ENCODE data around the gene NAT14. TPM values are rescaled to one million over a fixed set of nuclear protein-coding genes. Genes with fewer than 3 reads are reported as not detected.

Gene NAT14
- total and polyA plus RNA-seq, 5 experiments from 2014 or later, result 4.1 to 10.4 (median 8.0) TPM

DNA sequence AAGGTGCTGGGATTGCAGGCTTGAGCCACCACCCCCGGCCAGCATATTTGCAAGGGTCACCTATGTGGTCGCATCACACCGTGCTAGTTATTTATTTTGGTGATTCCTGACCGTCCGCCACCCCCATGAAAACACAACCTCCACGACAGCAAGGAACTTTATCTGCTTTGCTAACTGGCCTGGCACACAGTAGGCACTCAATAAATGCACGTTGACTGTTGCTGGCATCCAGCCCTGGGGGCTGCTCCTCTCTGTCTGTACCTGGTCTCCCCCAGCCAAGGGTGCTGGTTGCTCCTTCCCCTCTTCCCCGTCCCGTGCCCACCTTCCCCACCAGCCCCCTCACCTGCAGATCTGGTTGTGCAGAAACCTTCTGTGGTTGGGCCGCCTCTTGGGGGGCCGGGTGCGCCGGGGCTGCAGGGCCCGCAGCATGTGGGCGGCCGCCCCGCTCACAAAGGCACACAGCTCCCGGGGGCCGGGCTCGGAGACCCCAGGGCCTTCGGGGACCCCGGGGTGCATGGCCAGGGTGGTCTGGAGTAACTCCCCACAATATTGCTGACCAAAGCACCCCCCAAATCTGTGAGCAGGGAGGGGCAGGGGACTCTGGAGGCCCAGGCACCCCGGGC, 20.8 kb upstream of the NAT14 start:
- Mint-ChIP-seq H3K36me3 (no peaks in the 10 kb centered on the region), H3K27me3 (peaks cover 0 to 4% (median 0%) of the 10 kb centered on the region in 5 donors), H3K4me1 (peaks cover 17 to 29% (median 25%) of the 10 kb centered on the region in 4 donors), H3K9me3 (no peaks in the 10 kb centered on the region), H3K27ac (no peak overlapping the region), H3K4me3 (no peak overlapping the region)
- POLR2A ChIA-PET, result no interaction called here
- no peak for ATAC-seq
- no peak for DNase-seq

DNA sequence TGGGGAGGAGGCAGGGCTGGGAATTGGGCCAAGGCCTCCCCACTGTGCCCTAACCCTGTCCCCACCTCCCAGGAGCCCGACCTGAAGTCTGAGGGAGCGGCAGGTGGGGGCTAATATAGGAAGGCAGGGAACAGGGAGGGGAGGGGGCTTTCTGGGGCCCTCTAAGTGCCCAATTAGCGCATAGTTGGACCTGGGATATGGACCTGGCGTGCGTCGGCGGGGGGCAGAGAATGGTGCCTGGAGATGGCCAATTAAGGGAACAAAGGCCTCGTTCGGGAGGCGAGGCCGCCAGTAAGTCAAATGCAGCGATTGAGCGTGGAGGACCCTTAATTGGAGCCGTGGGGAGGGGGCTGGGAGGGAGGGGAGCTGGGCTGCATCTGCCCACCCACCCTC, 20.3 kb upstream of the NAT14 start, which contains the start of gene C19orf85:
C19orf85 (minus strand) TSS at position 90 of the 393 bp plus-strand sequence. CDS start 197 bp downstream, outside the sequence.
- Mint-ChIP-seq H3K4me3 (peak within 1 kb of the TSS in 3 of 10 donors; percentile 10 to 40 (median 24)), H3K4me1 (peaks cover 17 to 29% (median 24%) of the 10 kb centered on the region in 4 donors), H3K27me3 (peaks cover 0 to 4% (median 0%) of the 10 kb centered on the region in 5 donors), H3K9me3 (no peaks in the 10 kb centered on the region), H3K27ac (no peak within 1 kb of the TSS), H3K36me3 (no peaks in the 10 kb centered on the region)
- ATAC-seq, result no peak
- POLR2A ChIA-PET, result no interaction called here
- DNase-seq, result no peak

DNA sequence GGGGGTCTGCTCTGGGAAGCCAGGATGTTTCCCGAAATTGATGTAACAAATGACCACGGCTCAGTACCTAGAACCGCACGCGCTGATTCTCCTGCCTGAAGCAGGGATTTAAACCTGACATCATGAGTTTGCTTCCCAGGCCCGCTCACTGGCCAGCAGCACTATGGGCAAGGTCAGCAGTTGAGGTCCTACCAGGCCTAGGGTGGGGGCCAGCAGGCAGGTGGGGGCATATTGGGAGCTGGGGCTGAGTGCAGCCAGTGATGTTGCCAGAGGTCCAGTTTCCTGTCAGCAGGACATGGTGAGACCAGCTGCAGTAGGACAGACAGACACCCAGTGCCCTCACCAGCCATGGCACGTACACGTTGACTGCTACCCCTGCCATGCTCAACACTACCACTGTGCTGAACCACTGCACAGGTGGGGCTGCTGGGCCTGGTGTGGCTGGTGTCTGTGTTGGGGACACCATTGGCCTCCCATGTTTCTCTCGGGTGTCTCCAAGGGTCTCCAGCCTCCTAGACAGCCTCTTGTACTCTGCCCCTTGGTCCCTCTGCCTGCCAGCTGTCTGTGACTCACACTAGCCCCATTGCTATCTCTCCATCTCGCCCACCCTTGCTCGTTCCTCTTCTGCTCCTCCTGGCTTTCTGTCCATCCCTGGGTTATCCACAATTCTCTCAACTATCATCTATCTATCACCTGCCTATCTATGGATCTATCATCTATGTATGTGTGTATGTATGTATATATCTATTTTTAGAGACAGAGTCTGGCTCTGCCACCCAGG, 19.3 kb upstream of the NAT14 start:
- no peak for DNase-seq
- ATAC-seq, result no peak
- H3K4me1 Mint-ChIP-seq, result peaks cover 12 to 19% (median 16%) of the 10 kb centered on the region in 4 donors
- H3K27ac Mint-ChIP-seq, result peak overlapping the region in 1 of 10 donors; percentile 69
- H3K4me3 Mint-ChIP-seq, result peak overlapping the region in 1 of 10 donors; percentile 26
- POLR2A ChIA-PET, result no interaction called here
- no peaks in the 10 kb centered on the region for H3K9me3 Mint-ChIP-seq
- H3K27me3 Mint-ChIP-seq, result peaks cover 0 to 4% (median 0%) of the 10 kb centered on the region in 5 donors
- no peaks in the 10 kb centered on the region for H3K36me3 Mint-ChIP-seq

DNA sequence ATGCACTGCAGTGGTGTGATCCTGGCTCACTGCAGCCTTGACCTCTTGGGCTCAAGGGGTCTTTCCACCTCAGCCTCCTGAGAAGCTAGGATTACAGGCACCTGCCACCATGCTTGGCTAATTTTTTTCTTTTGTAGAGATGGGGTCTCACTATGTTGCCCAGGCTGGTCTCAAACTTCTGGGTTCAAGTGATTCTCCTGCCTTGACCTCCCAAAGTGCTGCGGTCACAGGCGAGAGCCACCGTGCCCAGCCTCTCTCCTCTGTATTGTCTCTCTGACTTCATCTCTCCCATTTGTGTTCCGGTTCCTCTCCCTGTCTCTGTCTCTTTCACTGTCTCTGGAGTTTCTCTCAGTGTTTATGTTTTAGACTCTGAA, 18.8 kb upstream of the NAT14 start:
- POLR2A ChIA-PET, result interaction anchor here (1.4 kb wide), 1 partner anchor 38 kb away, joined by 5 read pairs; no protein-coding TSS in a partner anchor
- Mint-ChIP-seq H3K27ac (no peak overlapping the region), H3K4me1 (peaks cover 9 to 14% (median 12%) of the 10 kb centered on the region in 4 donors)

DNA sequence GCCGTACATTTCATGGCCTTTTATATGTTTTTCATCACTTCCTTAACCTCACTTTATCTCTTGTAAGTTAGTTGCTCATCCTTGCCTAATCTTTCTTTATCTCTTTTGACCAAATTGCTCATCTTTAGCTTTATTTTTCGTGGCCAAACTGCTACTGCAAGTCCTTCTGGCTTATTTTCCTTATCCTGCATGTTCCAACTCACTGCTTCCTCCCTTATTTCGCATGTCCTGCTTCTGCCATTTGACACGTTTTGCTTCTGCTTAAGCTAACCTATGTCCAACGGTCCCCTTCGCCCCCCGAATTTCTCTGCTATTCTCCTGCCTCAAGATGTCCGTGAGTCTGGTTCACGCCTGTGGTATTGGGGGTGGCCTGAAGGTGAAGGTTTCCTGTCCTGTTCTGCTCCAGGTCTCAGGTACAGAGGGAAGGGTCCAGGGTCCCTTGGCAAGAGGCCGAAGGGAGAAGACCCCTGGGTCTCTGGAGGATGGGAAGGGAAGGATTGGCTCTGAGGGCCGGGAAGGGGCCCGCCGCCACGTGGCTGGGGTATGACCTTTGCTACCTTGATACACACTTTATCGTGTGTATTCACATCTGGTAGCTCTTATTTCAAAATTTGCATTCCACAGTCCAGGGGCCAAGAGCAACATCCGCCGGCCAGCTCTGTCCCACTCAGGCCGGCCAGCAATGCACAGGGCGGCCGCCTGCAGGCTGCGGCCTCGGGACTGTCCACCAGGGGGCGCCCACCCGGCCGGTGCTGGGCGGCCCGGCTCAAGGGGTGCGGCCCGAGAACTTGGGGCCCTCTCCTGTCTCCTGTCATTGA, 17.5 kb upstream of the NAT14 start:
- no peak overlapping the region for H3K4me3 Mint-ChIP-seq
- peak; percentile 77 to 99 for ATAC-seq
- POLR2A ChIA-PET, result interaction anchor here (0.7 to 1.6 kb wide), 7 partner anchors 9 to 165 kb away, joined by 3 to 9 read pairs (median 4); partner anchors contain the start of genes RPL28 and ZNF628
- no peaks in the 10 kb centered on the region for H3K9me3 Mint-ChIP-seq
- H3K36me3 Mint-ChIP-seq, result no peaks in the 10 kb centered on the region
- H3K4me1 Mint-ChIP-seq, result peaks cover 1 to 4% (median 3%) of the 10 kb centered on the region in 4 donors
- H3K27ac Mint-ChIP-seq, result no peak overlapping the region
- peak in 8 of 10 donors; percentile 35 to 80 (median 60) for DNase-seq
- peaks cover 0 to 2% (median 0%) of the 10 kb centered on the region in 5 donors for H3K27me3 Mint-ChIP-seq

More for the DNA sequence above, 18.8 kb upstream of the NAT14 start:
- ATAC-seq (no peak), DNase-seq (no peak)
- Mint-ChIP-seq H3K4me3 (peak overlapping the region in 1 of 10 donors; percentile 26), H3K27me3 (peaks cover 0 to 4% (median 0%) of the 10 kb centered on the region in 5 donors), H3K9me3 (no peaks in the 10 kb centered on the region), H3K36me3 (no peaks in the 10 kb centered on the region)

DNA sequence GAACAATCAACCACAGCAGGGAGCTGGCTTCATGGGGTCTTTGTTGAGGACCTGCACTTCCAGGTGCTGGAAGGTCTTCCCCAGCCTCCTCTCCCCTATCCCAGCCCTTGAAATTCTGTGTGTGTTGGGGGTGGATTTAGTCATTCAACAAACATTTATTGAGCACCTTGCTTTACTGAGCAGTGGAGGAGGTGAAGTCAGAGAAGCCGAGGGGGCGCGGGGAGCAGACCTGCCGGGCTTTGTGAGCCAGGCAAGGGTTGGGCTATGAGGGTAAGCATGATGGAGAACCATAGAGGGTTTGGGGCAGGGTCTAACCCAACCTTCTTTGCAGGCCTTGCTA, 17.0 kb upstream of the NAT14 start:
- no peak for DNase-seq
- Mint-ChIP-seq H3K9me3 (no peaks in the 10 kb centered on the region), H3K36me3 (no peaks in the 10 kb centered on the region), H3K27ac (no peak overlapping the region), H3K27me3 (peaks cover 0 to under 1% (median 0%) of the 10 kb centered on the region in 5 donors), H3K4me3 (no peak overlapping the region), H3K4me1 (peaks cover 0 to 3% (median 2%) of the 10 kb centered on the region in 4 donors)
- POLR2A ChIA-PET, result interaction anchor here (0.7 to 1.6 kb wide), 6 partner anchors 8 to 164 kb away, joined by 3 to 9 read pairs (median 4); partner anchors contain the start of genes RPL28 and ZNF628
- ATAC-seq, result no peak

DNA sequence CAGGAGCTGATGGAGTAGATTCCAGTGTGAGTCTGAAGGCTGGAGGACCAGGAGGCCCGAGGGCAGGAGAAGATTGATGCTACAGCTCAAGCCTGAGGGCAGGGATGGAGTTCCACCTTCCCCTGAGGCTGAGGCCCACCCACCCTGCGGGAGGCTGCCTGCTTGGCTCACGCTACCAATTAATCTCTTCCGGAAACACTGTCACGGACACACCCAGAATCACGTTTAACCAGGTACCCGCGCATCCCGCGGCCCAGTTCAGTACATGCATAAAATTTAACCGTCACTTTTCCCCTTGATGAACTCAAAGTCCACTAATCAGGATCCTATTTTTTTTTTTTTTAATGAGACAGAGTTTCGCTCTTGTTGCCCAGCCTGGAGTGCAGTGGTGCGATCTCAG, 13.7 kb upstream of the NAT14 start:
- H3K27ac Mint-ChIP-seq, result peak overlapping the region in 1 of 10 donors; percentile 46
- no peaks in the 10 kb centered on the region for H3K36me3 Mint-ChIP-seq
- no peaks in the 10 kb centered on the region for H3K9me3 Mint-ChIP-seq
- no peak overlapping the region for H3K4me3 Mint-ChIP-seq
- ATAC-seq (no peak), DNase-seq (no peak)
- H3K27me3 Mint-ChIP-seq, result no peaks in the 10 kb centered on the region
- peaks cover 0 to 9% (median 4%) of the 10 kb centered on the region in 4 donors for H3K4me1 Mint-ChIP-seq
- POLR2A ChIA-PET, result interaction anchor here (0.7 to 1.3 kb wide), 2 partner anchors 10 to 41 kb away, joined by 3 to 4 read pairs; partner anchors contain the start of gene ISOC2

DNA sequence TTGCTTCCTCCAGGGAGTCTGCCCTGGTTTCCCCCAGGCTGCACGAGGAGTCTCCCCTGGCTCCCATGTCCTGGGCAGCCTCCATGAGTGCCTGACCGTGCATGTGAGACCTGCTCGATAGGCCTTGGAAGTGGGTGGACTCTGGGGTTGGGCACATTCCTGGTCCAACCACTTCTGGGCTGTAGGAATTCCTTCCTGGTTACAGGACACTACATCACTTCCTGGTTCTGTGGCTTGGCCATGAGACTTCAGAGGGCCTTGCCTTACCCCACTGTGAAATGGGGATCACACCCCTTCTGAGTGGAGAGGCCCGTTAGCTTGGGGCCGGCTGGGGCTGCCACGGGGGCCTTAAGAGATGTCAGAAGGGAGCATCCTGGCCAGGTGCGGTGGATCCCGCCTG, 12.5 kb upstream of the NAT14 start:
- POLR2A ChIA-PET, result interaction anchor here (1.0 kb wide), 1 partner anchor 31 kb away, joined by 3 read pairs; no protein-coding TSS in a partner anchor
- Mint-ChIP-seq H3K9me3 (no peaks in the 10 kb centered on the region), H3K4me1 (peaks cover 0 to 16% (median 7%) of the 10 kb centered on the region in 4 donors)

DNA sequence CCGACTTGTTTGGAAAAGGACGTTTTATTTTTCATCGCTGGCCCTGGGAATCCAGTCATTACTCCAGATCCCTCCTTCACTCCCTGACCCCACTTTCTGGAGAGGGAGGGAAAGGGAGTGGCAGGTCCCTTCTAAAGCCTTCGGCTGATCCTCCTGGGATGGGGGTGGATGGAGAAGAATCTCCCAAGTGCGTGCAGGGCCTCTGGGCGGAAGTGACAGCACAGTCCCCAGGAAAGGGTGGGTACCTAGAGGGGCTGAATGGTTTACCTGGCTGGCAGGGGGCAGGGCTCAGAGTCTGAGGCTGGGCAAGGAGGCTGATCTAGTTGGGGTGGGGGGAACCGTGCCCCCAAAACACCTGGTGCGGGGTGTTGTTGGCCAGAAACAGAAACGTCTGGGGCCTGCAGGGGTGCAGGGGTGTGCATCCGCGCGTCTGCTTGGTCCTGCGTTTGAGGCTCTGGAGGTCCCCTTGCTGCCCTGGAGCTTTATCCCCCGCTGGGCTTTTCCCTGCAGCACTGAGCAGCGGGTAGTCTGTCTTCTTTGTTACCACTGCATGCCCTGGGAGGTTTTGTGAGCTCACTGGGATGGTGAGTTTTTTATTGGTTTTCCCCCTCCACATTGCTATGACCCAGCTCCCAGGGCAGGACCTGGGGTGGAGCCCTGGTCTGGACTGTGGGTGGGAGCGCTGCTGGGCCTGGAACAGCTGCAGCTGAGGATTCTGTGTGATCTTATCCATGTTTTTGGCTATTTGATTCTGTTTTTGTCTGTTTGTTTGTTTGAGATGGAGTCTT, 11.6 kb upstream of the NAT14 start:
- POLR2A ChIA-PET, result interaction anchor here (1.0 kb wide), 1 partner anchor 30 kb away, joined by 3 read pairs; no protein-coding TSS in a partner anchor
- H3K27ac Mint-ChIP-seq, result no peak overlapping the region
- H3K27me3 Mint-ChIP-seq, result no peaks in the 10 kb centered on the region

More for the DNA sequence above, 12.5 kb upstream of the NAT14 start:
- no peak for DNase-seq
- H3K36me3 Mint-ChIP-seq, result no peaks in the 10 kb centered on the region
- H3K4me3 Mint-ChIP-seq, result no peak overlapping the region
- ATAC-seq, result no peak
- no peak overlapping the region for H3K27ac Mint-ChIP-seq
- no peaks in the 10 kb centered on the region for H3K27me3 Mint-ChIP-seq

DNA sequence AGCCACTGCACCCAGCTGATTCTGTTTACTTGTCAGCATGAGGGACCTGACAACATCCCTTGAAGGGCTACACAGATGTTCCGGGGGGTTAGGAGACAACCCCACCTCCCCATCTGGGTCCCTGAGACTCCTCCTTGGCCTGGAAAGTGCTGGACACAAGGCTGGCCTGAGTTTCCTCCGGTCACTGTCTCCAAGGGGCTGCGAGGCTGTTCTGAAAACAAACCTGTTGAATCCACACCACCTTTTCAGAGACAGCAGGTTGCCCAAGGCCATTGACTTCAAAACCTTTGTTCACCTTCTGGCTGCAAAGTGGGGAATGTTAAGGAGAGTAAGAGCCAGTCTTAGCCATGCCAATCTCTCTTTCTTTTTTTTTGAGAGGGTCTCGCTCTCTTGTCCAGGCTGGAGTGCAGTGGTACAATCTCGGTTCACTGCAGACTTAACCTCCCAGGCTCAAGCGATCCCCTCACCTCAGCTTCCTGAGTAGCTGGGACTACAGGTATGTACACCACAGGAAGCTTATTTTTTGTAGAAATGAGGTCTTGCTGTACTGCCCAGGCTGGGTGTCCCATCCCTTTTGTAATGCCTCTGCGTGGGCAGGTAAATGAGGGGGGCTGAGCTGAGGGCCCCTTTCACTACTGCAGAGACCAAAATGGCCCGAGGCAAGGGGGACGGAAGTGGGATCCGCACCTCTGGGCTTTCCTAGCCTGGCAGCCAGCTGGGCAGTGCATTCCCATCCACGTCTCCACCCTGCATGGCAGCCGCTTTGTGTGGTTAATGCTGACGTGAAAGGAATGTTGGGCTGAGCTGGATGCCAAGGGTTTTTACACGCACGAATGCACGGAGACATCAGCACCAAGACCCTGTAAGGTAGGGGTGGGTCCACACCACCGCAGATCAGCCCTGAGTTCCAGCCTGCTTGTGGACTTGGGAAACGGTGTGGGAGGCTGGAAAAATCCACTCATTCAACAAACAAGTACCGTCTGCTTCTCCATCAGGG, 10.4 kb upstream of the NAT14 start:
- POLR2A ChIA-PET, result interaction anchor here (0.6 to 3.1 kb wide), 4 partner anchors 10 to 849 kb away, joined by 3 to 20 read pairs (median 4); partner anchors contain the start of genes NAT14 and SSC5D
- Mint-ChIP-seq H3K36me3 (peaks cover 0 to 1% (median 0%) of the 10 kb centered on the region in 3 donors), H3K27ac (peak overlapping the region in 5 of 10 donors; percentile 3 to 82 (median 38)), H3K27me3 (no peaks in the 10 kb centered on the region), H3K4me1 (peaks cover 18 to 32% (median 25%) of the 10 kb centered on the region in 4 donors), H3K4me3 (peak overlapping the region in 5 of 10 donors; percentile 24 to 62 (median 46)), H3K9me3 (no peaks in the 10 kb centered on the region)
- no peak for ATAC-seq
- DNase-seq, result no peak

More for the DNA sequence above, 11.6 kb upstream of the NAT14 start:
- H3K36me3 Mint-ChIP-seq, result no peaks in the 10 kb centered on the region
- ATAC-seq, result no peak
- no peak overlapping the region for H3K4me3 Mint-ChIP-seq
- no peak for DNase-seq
- no peaks in the 10 kb centered on the region for H3K9me3 Mint-ChIP-seq
- peaks cover 9 to 22% (median 14%) of the 10 kb centered on the region in 4 donors for H3K4me1 Mint-ChIP-seq
